HG02884 (cell line): ENCODE data around the gene CRK.
"Not testable (repeated sequence)": the region's sequence is repeated elsewhere in the genome, so short reads cannot be mapped to it uniquely, and the experiment has no call there.

Experiments
- ATAC-seq: cut with Tn5 transposase; IDR thresholded peaks from one replicate; pipeline ENCODE4 v1.9.1; 2021; ENCODE audit warnings: mild to moderate bottlenecking, moderate library complexity; ENCODE audit not compliant: unreplicated experiment

CRK gene

GRCh38 chr17:1467898-1468492 is 12.0 kb upstream of the CRK start:
- no peak for ATAC-seq

- ATAC-seq, result no peak
These were observed 11.2 kb upstream of the CRK start for GRCh38 chr17:1467258-1467657.

GRCh38 chr17:1464186-1464585 is 8.2 kb upstream of the CRK start:
- ATAC-seq, result no peak

GRCh38 chr17:1462164-1463112 is 6.4 kb upstream of the CRK start:
- ATAC-seq, result no peak

- ATAC-seq, result no peak
These were observed 5.3 kb upstream of the CRK start for GRCh38 chr17:1461198-1461944.

GRCh38 chr17:1460233-1460632 is 4.2 kb upstream of the CRK start:
- ATAC-seq, result no peak

GRCh38 chr17:1455291-1455796 is 688 bp downstream of the CRK start:
- peak; percentile 28 for ATAC-seq

GRCh38 chr17:1454541-1454940 is 1.5 kb downstream of the CRK start:
- no peak for ATAC-seq

GRCh38 chr17:1453694-1454093 is 2.3 kb downstream of the CRK start:
- ATAC-seq, result not testable (repeated sequence)

GRCh38 chr17:1452836-1453235 is 3.2 kb downstream of the CRK start:
- ATAC-seq, result no peak

- ATAC-seq, result not testable (repeated sequence)
These were observed 5.8 kb downstream of the CRK start for GRCh38 chr17:1450261-1450660.

GRCh38 chr17:1449412-1449967 is 6.5 kb downstream of the CRK start:
- ATAC-seq, result no peak

GRCh38 chr17:1447052-1447451 is 9.0 kb downstream of the CRK start:
- no peak for ATAC-seq

GRCh38 chr17:1446201-1446600 is 9.8 kb downstream of the CRK start:
- no peak for ATAC-seq

- not testable (repeated sequence) for ATAC-seq
These were observed 10.3 kb downstream of the CRK start for GRCh38 chr17:1445695-1446094.

- ATAC-seq, result not testable (repeated sequence)
These were observed 13.3 kb downstream of the CRK start for GRCh38 chr17:1442721-1443120.

GRCh38 chr17:1442187-1442586 is 13.8 kb downstream of the CRK start:
- ATAC-seq, result no peak

GRCh38 chr17:1440921-1441320 is 15.1 kb downstream of the CRK start:
- ATAC-seq, result no peak

GRCh38 chr17:1438593-1439083 is 17.4 kb downstream of the CRK start:
- no peak for ATAC-seq

GRCh38 chr17:1435326-1435725 is 20.7 kb downstream of the CRK start:
- no peak for ATAC-seq

GRCh38 chr17:1434150-1434549 is 21.9 kb downstream of the CRK start:
- no peak for ATAC-seq
